HG02840 (cell line): ENCODE data around the gene STAT4.

Source experiments
- ATAC-seq: cut with Tn5 transposase; IDR thresholded peaks from one replicate; pipeline ENCODE4 v1.9.1; 2021; ENCODE audit warnings: mild to moderate bottlenecking, moderate library complexity, moderate number of reproducible peaks; ENCODE audit not compliant: unreplicated experiment, low FRiP score

STAT4 gene

GRCh38 chr2:191050640-191050987 lies 100.2 kb downstream of the STAT4 start:
- no peak for ATAC-seq

GRCh38 chr2:191049728-191050639 lies 100.8 kb downstream of the STAT4 start:
- peak; percentile 58 for ATAC-seq

- ATAC-seq: no peak
Measured at GRCh38 chr2:191048073-191048472, 102.7 kb downstream of the STAT4 start.

- no peak for ATAC-seq
Measured at GRCh38 chr2:191045141-191045540, 105.7 kb downstream of the STAT4 start.

GRCh38 chr2:191043438-191043837 lies 107.4 kb downstream of the STAT4 start:
- no peak for ATAC-seq

GRCh38 chr2:191041418-191042161 lies 109.2 kb downstream of the STAT4 start:
- no peak for ATAC-seq

- ATAC-seq: no peak
Measured at GRCh38 chr2:191039616-191040015, 111.2 kb downstream of the STAT4 start.

GRCh38 chr2:191038741-191039140 lies 112.1 kb downstream of the STAT4 start:
- ATAC-seq: no peak

GRCh38 chr2:191038241-191038725 lies 112.5 kb downstream of the STAT4 start:
- ATAC-seq: no peak

GRCh38 chr2:191037351-191037750 lies 113.4 kb downstream of the STAT4 start:
- ATAC-seq: no peak

GRCh38 chr2:191036363-191036762 lies 114.4 kb downstream of the STAT4 start:
- ATAC-seq: no peak

GRCh38 chr2:191032588-191033429 lies 118.0 kb downstream of the STAT4 start:
- ATAC-seq: no peak

- ATAC-seq: no peak
Measured at GRCh38 chr2:191031256-191031655, 119.5 kb downstream of the STAT4 start.

- no peak for ATAC-seq
Measured at GRCh38 chr2:191030521-191031154, 120.2 kb downstream of the STAT4 start.

GRCh38 chr2:191029280-191029950 lies 121.4 kb downstream of the STAT4 start:
- ATAC-seq: no peak

GRCh38 chr2:191026377-191026776 lies 124.4 kb downstream of the STAT4 start:
- ATAC-seq: no peak

GRCh38 chr2:191025135-191025534 lies 125.7 kb downstream of the STAT4 start:
- no peak for ATAC-seq

GRCh38 chr2:191023235-191023679 lies 127.5 kb downstream of the STAT4 start:
- no peak for ATAC-seq

- ATAC-seq: peak; percentile 15
Measured at GRCh38 chr2:191020742-191021381, 129.9 kb downstream of the STAT4 start.
